Measurements from ENCODE around the gene RHBDL3. TPM values are rescaled to one million over a fixed set of nuclear protein-coding genes. Genes with fewer than 3 reads are reported as not detected.

The RHBDL3 gene
- polyA plus RNA-seq: under 1 TPM; 0.29 to 0.58 TPM

- no peaks in the 10 kb centered on the region for H3K9me3 ChIP-seq (ENCODE audit: control insufficient read depth in 2 of 2, insufficient read depth in 1 of 2, low read depth in 1 of 2, low read length in 1 of 2)
- H3K4me1 ChIP-seq (ENCODE audit: control insufficient read depth in 2 of 2, insufficient read depth in 2 of 2, low read length in 1 of 2): peaks cover 0 to 6% of the 10 kb centered on the region in 2 donors
- peak within 1 kb of the TSS in 1 of 2 donors; percentile 13 for H3K27ac ChIP-seq (ENCODE audit: low read depth in 2 of 2, low read length in 1 of 2)
- no peaks in the 10 kb centered on the region for H3K27me3 ChIP-seq (ENCODE audit: control insufficient read depth in 1 of 2, insufficient read depth in 2 of 2, low read length in 2 of 2)
- H3K36me3 ChIP-seq (ENCODE audit: control insufficient read depth in 2 of 2, insufficient read depth in 2 of 2, low read length in 1 of 2): no peaks in the 10 kb centered on the region
- 5% methylated on average over 48 to 68 of the region's 68 CpGs for WGBS, 2 donors
- H3K4me3 ChIP-seq (ENCODE audit: low read depth in 1 of 2, low read length in 2 of 2): peak within 1 kb of the TSS; percentile 46 to 65
Measured at GRCh38 chr17:32265192-32265923, at the start of gene RHBDL3. RHBDL3 (plus strand) TSS chr17:32265832; CDS start chr17:32266190, 358 bp downstream.

- Histone ChIP-seq H3K4me3 (ENCODE audit: low read depth in 1 of 2, low read length in 2 of 2) (no peak overlapping the region), H3K9me3 (ENCODE audit: control insufficient read depth in 2 of 2, insufficient read depth in 1 of 2, low read depth in 1 of 2, low read length in 1 of 2) (no peaks in the 10 kb centered on the region), H3K4me1 (ENCODE audit: control insufficient read depth in 2 of 2, insufficient read depth in 2 of 2, low read length in 1 of 2) (no peaks in the 10 kb centered on the region), H3K36me3 (ENCODE audit: control insufficient read depth in 2 of 2, insufficient read depth in 2 of 2, low read length in 1 of 2) (no peaks in the 10 kb centered on the region), H3K27me3 (ENCODE audit: control insufficient read depth in 1 of 2, insufficient read depth in 2 of 2, low read length in 2 of 2) (no peaks in the 10 kb centered on the region), H3K27ac (ENCODE audit: low read depth in 2 of 2, low read length in 1 of 2) (no peak overlapping the region)
- WGBS, 2 donors: 67 to 77% methylated on average over 3 of the region's 3 CpGs
Measured at GRCh38 chr17:32222621-32223020, 43.0 kb upstream of the RHBDL3 start.

GRCh38 chr17:32223703-32224102, 41.9 kb upstream of the RHBDL3 start:
- Histone ChIP-seq H3K9me3 (ENCODE audit: control insufficient read depth in 2 of 2, insufficient read depth in 1 of 2, low read depth in 1 of 2, low read length in 1 of 2) (no peaks in the 10 kb centered on the region), H3K36me3 (ENCODE audit: control insufficient read depth in 2 of 2, insufficient read depth in 2 of 2, low read length in 1 of 2) (no peaks in the 10 kb centered on the region), H3K4me1 (ENCODE audit: control insufficient read depth in 2 of 2, insufficient read depth in 2 of 2, low read length in 1 of 2) (no peaks in the 10 kb centered on the region), H3K4me3 (ENCODE audit: low read depth in 1 of 2, low read length in 2 of 2) (no peak overlapping the region), H3K27me3 (ENCODE audit: control insufficient read depth in 1 of 2, insufficient read depth in 2 of 2, low read length in 2 of 2) (no peaks in the 10 kb centered on the region), H3K27ac (ENCODE audit: low read depth in 2 of 2, low read length in 1 of 2) (no peak overlapping the region)
- WGBS, 2 donors: 85% methylated on average over 3 of the region's 3 CpGs

- Histone ChIP-seq H3K4me1 (ENCODE audit: control insufficient read depth in 2 of 2, insufficient read depth in 2 of 2, low read length in 1 of 2) (no peaks in the 10 kb centered on the region), H3K27ac (ENCODE audit: low read depth in 2 of 2, low read length in 1 of 2) (no peak overlapping the region), H3K4me3 (ENCODE audit: low read depth in 1 of 2, low read length in 2 of 2) (no peak overlapping the region), H3K9me3 (ENCODE audit: control insufficient read depth in 2 of 2, insufficient read depth in 1 of 2, low read depth in 1 of 2, low read length in 1 of 2) (no peaks in the 10 kb centered on the region), H3K36me3 (ENCODE audit: control insufficient read depth in 2 of 2, insufficient read depth in 2 of 2, low read length in 1 of 2) (no peaks in the 10 kb centered on the region), H3K27me3 (ENCODE audit: control insufficient read depth in 1 of 2, insufficient read depth in 2 of 2, low read length in 2 of 2) (no peaks in the 10 kb centered on the region)
- WGBS, 2 donors: 85 to 95% methylated on average over 3 of the region's 3 CpGs
Measured at GRCh38 chr17:32226886-32227285, 38.7 kb upstream of the RHBDL3 start.

- 83% methylated on average over 9 of the region's 9 CpGs for WGBS, 2 donors
Measured at GRCh38 chr17:32227910-32228309, 37.7 kb upstream of the RHBDL3 start.

GRCh38 chr17:32235588-32235987, 30.0 kb upstream of the RHBDL3 start:
- 93 to 96% methylated on average over 2 of the region's 2 CpGs for WGBS, 2 donors
- no peaks in the 10 kb centered on the region for H3K36me3 ChIP-seq (ENCODE audit: control insufficient read depth in 2 of 2, insufficient read depth in 2 of 2, low read length in 1 of 2)
- H3K27ac ChIP-seq (ENCODE audit: low read depth in 2 of 2, low read length in 1 of 2): no peak overlapping the region
- no peaks in the 10 kb centered on the region for H3K9me3 ChIP-seq (ENCODE audit: control insufficient read depth in 2 of 2, insufficient read depth in 1 of 2, low read depth in 1 of 2, low read length in 1 of 2)
- H3K4me3 ChIP-seq (ENCODE audit: low read depth in 1 of 2, low read length in 2 of 2): no peak overlapping the region
- no peaks in the 10 kb centered on the region for H3K27me3 ChIP-seq (ENCODE audit: control insufficient read depth in 1 of 2, insufficient read depth in 2 of 2, low read length in 2 of 2)
- no peaks in the 10 kb centered on the region for H3K4me1 ChIP-seq (ENCODE audit: control insufficient read depth in 2 of 2, insufficient read depth in 2 of 2, low read length in 1 of 2)

More at GRCh38 chr17:32227910-32228309, 37.7 kb upstream of the RHBDL3 start:
- no peaks in the 10 kb centered on the region for H3K36me3 ChIP-seq (ENCODE audit: control insufficient read depth in 2 of 2, insufficient read depth in 2 of 2, low read length in 1 of 2)
- H3K27ac ChIP-seq (ENCODE audit: low read depth in 2 of 2, low read length in 1 of 2): no peak overlapping the region
- H3K9me3 ChIP-seq (ENCODE audit: control insufficient read depth in 2 of 2, insufficient read depth in 1 of 2, low read depth in 1 of 2, low read length in 1 of 2): no peaks in the 10 kb centered on the region
- no peaks in the 10 kb centered on the region for H3K27me3 ChIP-seq (ENCODE audit: control insufficient read depth in 1 of 2, insufficient read depth in 2 of 2, low read length in 2 of 2)
- no peak overlapping the region for H3K4me3 ChIP-seq (ENCODE audit: low read depth in 1 of 2, low read length in 2 of 2)
- no peaks in the 10 kb centered on the region for H3K4me1 ChIP-seq (ENCODE audit: control insufficient read depth in 2 of 2, insufficient read depth in 2 of 2, low read length in 1 of 2)

- Histone ChIP-seq H3K4me3 (ENCODE audit: low read depth in 1 of 2, low read length in 2 of 2) (no peak overlapping the region), H3K9me3 (ENCODE audit: control insufficient read depth in 2 of 2, insufficient read depth in 1 of 2, low read depth in 1 of 2, low read length in 1 of 2) (no peaks in the 10 kb centered on the region)
- 78 to 82% methylated on average over 2 of the region's 2 CpGs for WGBS, 2 donors
Measured at GRCh38 chr17:32239456-32239855, 26.2 kb upstream of the RHBDL3 start.

GRCh38 chr17:32240750-32241149, 24.9 kb upstream of the RHBDL3 start:
- Histone ChIP-seq H3K4me3 (ENCODE audit: low read depth in 1 of 2, low read length in 2 of 2) (no peak overlapping the region), H3K36me3 (ENCODE audit: control insufficient read depth in 2 of 2, insufficient read depth in 2 of 2, low read length in 1 of 2) (no peaks in the 10 kb centered on the region), H3K27ac (ENCODE audit: low read depth in 2 of 2, low read length in 1 of 2) (no peak overlapping the region), H3K9me3 (ENCODE audit: control insufficient read depth in 2 of 2, insufficient read depth in 1 of 2, low read depth in 1 of 2, low read length in 1 of 2) (no peaks in the 10 kb centered on the region), H3K4me1 (ENCODE audit: control insufficient read depth in 2 of 2, insufficient read depth in 2 of 2, low read length in 1 of 2) (no peaks in the 10 kb centered on the region), H3K27me3 (ENCODE audit: control insufficient read depth in 1 of 2, insufficient read depth in 2 of 2, low read length in 2 of 2) (no peaks in the 10 kb centered on the region)
- WGBS, 2 donors: 73 to 79% methylated on average over 8 of the region's 8 CpGs

More at GRCh38 chr17:32239456-32239855, 26.2 kb upstream of the RHBDL3 start:
- Histone ChIP-seq H3K27ac (ENCODE audit: low read depth in 2 of 2, low read length in 1 of 2) (no peak overlapping the region), H3K4me1 (ENCODE audit: control insufficient read depth in 2 of 2, insufficient read depth in 2 of 2, low read length in 1 of 2) (no peaks in the 10 kb centered on the region), H3K36me3 (ENCODE audit: control insufficient read depth in 2 of 2, insufficient read depth in 2 of 2, low read length in 1 of 2) (no peaks in the 10 kb centered on the region), H3K27me3 (ENCODE audit: control insufficient read depth in 1 of 2, insufficient read depth in 2 of 2, low read length in 2 of 2) (no peaks in the 10 kb centered on the region)

GRCh38 chr17:32241640-32242039, 24.0 kb upstream of the RHBDL3 start:
- WGBS, 2 donors: 67 to 68% methylated on average over 1 of the region's 1 CpG
- Histone ChIP-seq H3K27ac (ENCODE audit: low read depth in 2 of 2, low read length in 1 of 2) (no peak overlapping the region), H3K27me3 (ENCODE audit: control insufficient read depth in 1 of 2, insufficient read depth in 2 of 2, low read length in 2 of 2) (no peaks in the 10 kb centered on the region), H3K36me3 (ENCODE audit: control insufficient read depth in 2 of 2, insufficient read depth in 2 of 2, low read length in 1 of 2) (no peaks in the 10 kb centered on the region), H3K4me1 (ENCODE audit: control insufficient read depth in 2 of 2, insufficient read depth in 2 of 2, low read length in 1 of 2) (no peaks in the 10 kb centered on the region), H3K4me3 (ENCODE audit: low read depth in 1 of 2, low read length in 2 of 2) (no peak overlapping the region), H3K9me3 (ENCODE audit: control insufficient read depth in 2 of 2, insufficient read depth in 1 of 2, low read depth in 1 of 2, low read length in 1 of 2) (no peaks in the 10 kb centered on the region)

- WGBS, 2 donors: 84 to 85% methylated on average over 3 of the region's 3 CpGs
- Histone ChIP-seq H3K27me3 (ENCODE audit: control insufficient read depth in 1 of 2, insufficient read depth in 2 of 2, low read length in 2 of 2) (no peaks in the 10 kb centered on the region), H3K4me1 (ENCODE audit: control insufficient read depth in 2 of 2, insufficient read depth in 2 of 2, low read length in 1 of 2) (no peaks in the 10 kb centered on the region), H3K36me3 (ENCODE audit: control insufficient read depth in 2 of 2, insufficient read depth in 2 of 2, low read length in 1 of 2) (no peaks in the 10 kb centered on the region), H3K4me3 (ENCODE audit: low read depth in 1 of 2, low read length in 2 of 2) (no peak overlapping the region), H3K9me3 (ENCODE audit: control insufficient read depth in 2 of 2, insufficient read depth in 1 of 2, low read depth in 1 of 2, low read length in 1 of 2) (no peaks in the 10 kb centered on the region), H3K27ac (ENCODE audit: low read depth in 2 of 2, low read length in 1 of 2) (no peak overlapping the region)
Measured at GRCh38 chr17:32249475-32249874, 16.2 kb upstream of the RHBDL3 start.

Data from esophagus (tissue), 2 donors.